HG03439 (cell line): Measurements from ENCODE around the gene ARHGAP32.

Experiments used
- ATAC-seq: cut with Tn5 transposase; IDR thresholded peaks from one replicate; pipeline ENCODE4 v1.9.1; 2021; ENCODE audit warnings: mild to moderate bottlenecking, moderate library complexity; ENCODE audit not compliant: unreplicated experiment

Gene ARHGAP32

GRCh38 chr11:128963744-128964325 is 228.3 kb downstream of the ARHGAP32 start:
- ATAC-seq = no peak

- no peak for ATAC-seq
These were observed 229.2 kb downstream of the ARHGAP32 start for GRCh38 chr11:128962896-128963295.

- no peak for ATAC-seq
These were observed 230.5 kb downstream of the ARHGAP32 start for GRCh38 chr11:128961645-128962044.

- no peak for ATAC-seq
These were observed 235.0 kb downstream of the ARHGAP32 start for GRCh38 chr11:128957202-128957482.

- no peak for ATAC-seq
These were observed 235.5 kb downstream of the ARHGAP32 start for GRCh38 chr11:128956401-128957201.

GRCh38 chr11:128955636-128956035 is 236.5 kb downstream of the ARHGAP32 start:
- ATAC-seq = no peak

GRCh38 chr11:128953151-128953550 is 239.0 kb downstream of the ARHGAP32 start:
- ATAC-seq = no peak

GRCh38 chr11:128949791-128950454 is 242.2 kb downstream of the ARHGAP32 start:
- no peak for ATAC-seq

GRCh38 chr11:128948583-128948982 is 243.5 kb downstream of the ARHGAP32 start:
- no peak for ATAC-seq

GRCh38 chr11:128947773-128948172 is 244.4 kb downstream of the ARHGAP32 start:
- no peak for ATAC-seq

- no peak for ATAC-seq
These were observed 245.5 kb downstream of the ARHGAP32 start for GRCh38 chr11:128946648-128947047.

GRCh38 chr11:128943428-128943976 is 248.6 kb downstream of the ARHGAP32 start:
- no peak for ATAC-seq

GRCh38 chr11:128942817-128943427 is 249.2 kb downstream of the ARHGAP32 start, which contains the start of gene TP53AIP1:
TP53AIP1 (minus strand) TSS chr11:128942871; CDS start chr11:128937818, 5,053 bp downstream.
- ATAC-seq = no peak

GRCh38 chr11:128942272-128942612 is 249.9 kb downstream of the ARHGAP32 start:
- no peak for ATAC-seq

- ATAC-seq = no peak
These were observed 250.4 kb downstream of the ARHGAP32 start for GRCh38 chr11:128941573-128942271.

- ATAC-seq = no peak
These were observed 251.0 kb downstream of the ARHGAP32 start for GRCh38 chr11:128941110-128941509.

- no peak for ATAC-seq
These were observed 251.5 kb downstream of the ARHGAP32 start for GRCh38 chr11:128940603-128941002.

- no peak for ATAC-seq
These were observed 252.0 kb downstream of the ARHGAP32 start for GRCh38 chr11:128940156-128940555.

- ATAC-seq = no peak
These were observed 252.5 kb downstream of the ARHGAP32 start for GRCh38 chr11:128939591-128939990.

GRCh38 chr11:128938156-128938885 is 253.8 kb downstream of the ARHGAP32 start:
- no peak for ATAC-seq
